ENCODE data around the gene LY6G6C. TPM values are rescaled to one million over a fixed set of nuclear protein-coding genes. Genes with fewer than 3 reads are reported as not detected.

LY6G6C gene
- total and polyA plus RNA-seq, 2 of the 4 experiments (the other 2 are of a cell fraction) = not detected

GRCh38 chr6:31697555-31697954 lies 24.0 kb downstream of the LY6G6C start:
- Histone ChIP-seq H3K4me2 (ENCODE audit: low read depth, low read length) (no peak overlapping the region), H2BK15ac (ENCODE audit: low read depth, low read length) (no peak overlapping the region), H2AK5ac (ENCODE audit: low read depth, low read length) (no peak overlapping the region), H3K27me3 (ENCODE audit: control insufficient read depth, insufficient read depth, low read length) (no peaks in the 10 kb centered on the region), H2AK9ac (replicated peaks; ENCODE audit: low read depth, low read length, poor library complexity) (peak overlapping the region; percentile 68), H2AFZ (replicated peaks; ENCODE audit: low read length, poor library complexity) (no peak overlapping the region), H3K4ac (ENCODE audit: low read depth, low read length) (no peak overlapping the region), H3K79me1 (ENCODE audit: low read depth in 1 of 2, low read length in 2 of 2) (peaks cover 25 to 50% of the 10 kb centered on the region in 2 experiments), H3K14ac (replicated peaks; ENCODE audit: low read depth, low read length) (0 out of 2 replicates have a peak overlapping the region, but pooled peaks have one; percentile 17), H3K9ac (ENCODE audit: low read depth, low read length) (no peak overlapping the region), H3K36me3 (ENCODE audit: control insufficient read depth, insufficient read depth, low read length) (peaks cover 39% of the 10 kb centered on the region), H2BK120ac (ENCODE audit: low read depth, low read length) (no peak overlapping the region), H3K27ac (ENCODE audit: insufficient read depth, low read length) (no peak overlapping the region), H3K4me1 (ENCODE audit: control insufficient read depth, insufficient read depth, low read length) (peaks cover 6% of the 10 kb centered on the region), H3K9me1 (ENCODE audit: insufficient read depth, low read length) (peaks cover 10% of the 10 kb centered on the region), H4K91ac (ENCODE audit: insufficient read depth, low read depth, low read length) (no peak overlapping the region), H4K5ac (ENCODE audit: low read depth, low read length) (no peak overlapping the region), H4K20me1 (ENCODE audit: insufficient read depth, low read length) (0 out of 2 replicates have a peak, but pooled peaks cover 11% of the 10 kb centered on the region), H3K9me3 (ENCODE audit: control insufficient read depth, insufficient read depth, low read length) (no peaks in the 10 kb centered on the region), H2BK5ac (ENCODE audit: low read depth, low read length, poor library complexity, severe bottlenecking) (no peak overlapping the region), H3K18ac (ENCODE audit: low read depth, low read length) (no peak overlapping the region), H3K23ac (ENCODE audit: low read depth, low read length) (peak overlapping the region; percentile 3; the same call in 1 of the 2 replicates), H3K56ac (ENCODE audit: extremely low read depth, insufficient read depth, low read length) (no peak overlapping the region), H2BK20ac (ENCODE audit: low read depth, low read length) (no peak overlapping the region), H4K8ac (ENCODE audit: low read depth in 2 of 2, low read length in 2 of 2) (no peak overlapping the region), H3K4me3 (ENCODE audit: insufficient read depth, low read depth, low read length) (no peak overlapping the region)
- no TSS peak for BruUV-seq (replicated peaks)
- intact Hi-C loops (cut with micrococcal nuclease) = no loop called here
- WGBS, 2 experiments (ENCODE audit: extremely low coverage in 2 of 2, insufficient read length in 1 of 2) = no CpG with 5 or more reads among the region's 3 CpGs
- in situ Hi-C loops (cut with MboI; ENCODE audit: low sequenced_read_pairs) = no loop called here
- POLR2A ChIA-PET (ENCODE audit: unreplicated experiment) = no interaction called here
- DNase-seq (peak; percentile 54), ATAC-seq (ENCODE audit: low read depth) (no peak)
- CTCF ChIA-PET = interaction anchor here (0.5 kb wide), 1 partner anchor 133 kb away, joined by 3 read pairs; no protein-coding TSS in a partner anchor
- no peak for TF ChIP-seq RAD21 (IDR thresholded peaks at IDR 0.05; ENCODE audit: low read length)
- TF ChIP-seq CTCF (conservative IDR thresholded peaks at IDR 0.05; ENCODE audit: low read depth, low read length) = no peak
- no peak for TF ChIP-seq CEBPB (IDR thresholded peaks at IDR 0.05; ENCODE audit: low read depth, low read length)
- TF ChIP-seq MXI1 (IDR thresholded peaks at IDR 0.05; ENCODE audit: borderline replicate concordance, low read depth, low read length) = no peak
- TF ChIP-seq USF2 (IDR thresholded peaks at IDR 0.05; ENCODE audit: low read depth, low read length) = no peak
- no peak for TF ChIP-seq POLR2A (IDR thresholded peaks at IDR 0.05; ENCODE audit: low read depth, low read length)
- no peak for TF ChIP-seq RFX5 (IDR thresholded peaks at IDR 0.05; ENCODE audit: low read depth, low read length)
- no peak for TF ChIP-seq MAZ (IDR thresholded peaks at IDR 0.05; ENCODE audit: borderline replicate concordance, low read depth, low read length)
- no peak for TF ChIP-seq FOS (IDR thresholded peaks at IDR 0.05; ENCODE audit: low read depth, low read length)
- TF ChIP-seq SMC3 (IDR thresholded peaks at IDR 0.05; ENCODE audit: low read depth, low read length) = no peak
- TF ChIP-seq BHLHE40 (IDR thresholded peaks at IDR 0.05; ENCODE audit: low read depth, low read length) = no peak
- TF ChIP-seq MAFK (IDR thresholded peaks at IDR 0.05; ENCODE audit: low read depth, low read length) = no peak
- no peak for TF ChIP-seq RCOR1 (IDR thresholded peaks at IDR 0.05; ENCODE audit: insufficient replicate concordance, low read length)
- no peak for TF ChIP-seq CHD1 (IDR thresholded peaks at IDR 0.05; ENCODE audit: low read depth, low read length)
- dilution Hi-C loops (cut with HindIII; ENCODE audit: low sequenced_read_pairs, unreplicated experiment) = no loop called here
